Tibial artery (tissue), 4 donors: ENCODE data around the gene PLAU.

Experiments used
- DNase-seq, 2 donors: peaks; one replicate each; pipeline ENCODE4 v3.0.0-alpha.2; 2019
- H3K27ac ChIP-seq, 2 donors: fragments of 200-600 bp; sonication (generic) in 1 of 2; 1 replicate in 1 of 2; 2 replicates in 1 of 2; pipeline ENCODE4 v1.5.1; 2018 to 2019; ENCODE audit warnings: mild to moderate bottlenecking in 1 of 2
- H3K27me3 ChIP-seq, 2 donors: fragments of 200-600 bp; sonication (generic) in 1 of 2; one replicate each; pipeline versions ENCODE4 v1.5.1 to v1.6.0; 2016 to 2019
- H3K36me3 ChIP-seq, 3 donors: fragments of 200-600 bp; sonication (generic) in 2 of 3; one replicate each; pipeline ENCODE4 v1.5.1; 2016 to 2019; ENCODE audit warnings: mild to moderate bottlenecking in 2 of 3
- H3K4me1 ChIP-seq, 4 donors: fragments of 200-600 bp; sonication (generic) in 2 of 4; 1 replicate in 3 of 4; 2 replicates in 1 of 4; pipeline ENCODE4 v1.5.1; 2016 to 2019
- H3K4me3 ChIP-seq, 2 donors: fragments of 200-600 bp; sonication (generic) in 1 of 2; 1 replicate in 1 of 2; 2 replicates in 1 of 2; pipeline ENCODE4 v1.5.1; 2018 to 2019; ENCODE audit warnings: mild to moderate bottlenecking in 2 of 2
- H3K9me3 ChIP-seq, 3 donors: fragments of 200-600 bp; sonication (generic) in 1 of 3; one replicate each; pipeline ENCODE4 v1.5.1; 2016 to 2019
- intact Hi-C: fragments of 100-400 bp; cut with DNase I; formaldehyde crosslinking; loops from one replicate; pipeline ENCODE4 v1.15.0; 2023; ENCODE audit warnings: low total_unique reads
- TF ChIP-seq, protein P1 (sequence below), 2 experiments: fragments of 200-600 bp in 1 of 2; fragments of 450-650 bp in 1 of 2; IDR thresholded peaks; one replicate each; pipeline ENCODE4 v1.5.1; 2017 to 2019; ENCODE audit warnings: antibody characterized with exemption in 2 of 2, mild to moderate bottlenecking in 1 of 2, moderate library complexity in 1 of 2

Gene PLAU

GRCh38 chr10:73910764-73911552 lies at the start of gene PLAU:
PLAU (plus strand) TSS chr10:73911132; CDS start chr10:73911556, 424 bp downstream.
- peak; percentile 58 to 75 for DNase-seq
- Histone ChIP-seq H3K9me3 (no peaks in the 10 kb centered on the region), H3K4me1 (peaks cover 0 to 79% (median 55%) of the 10 kb centered on the region in 4 donors), H3K4me3 (peak within 1 kb of the TSS; percentile 73 to 77), H3K27ac (peak within 1 kb of the TSS; percentile 72 to 81), H3K27me3 (no peaks in the 10 kb centered on the region), H3K36me3 (peaks cover 0 to 4% (median 0%) of the 10 kb centered on the region in 3 donors)
- intact Hi-C loops: no loop called here
- TF ChIP-seq, protein P1, sequence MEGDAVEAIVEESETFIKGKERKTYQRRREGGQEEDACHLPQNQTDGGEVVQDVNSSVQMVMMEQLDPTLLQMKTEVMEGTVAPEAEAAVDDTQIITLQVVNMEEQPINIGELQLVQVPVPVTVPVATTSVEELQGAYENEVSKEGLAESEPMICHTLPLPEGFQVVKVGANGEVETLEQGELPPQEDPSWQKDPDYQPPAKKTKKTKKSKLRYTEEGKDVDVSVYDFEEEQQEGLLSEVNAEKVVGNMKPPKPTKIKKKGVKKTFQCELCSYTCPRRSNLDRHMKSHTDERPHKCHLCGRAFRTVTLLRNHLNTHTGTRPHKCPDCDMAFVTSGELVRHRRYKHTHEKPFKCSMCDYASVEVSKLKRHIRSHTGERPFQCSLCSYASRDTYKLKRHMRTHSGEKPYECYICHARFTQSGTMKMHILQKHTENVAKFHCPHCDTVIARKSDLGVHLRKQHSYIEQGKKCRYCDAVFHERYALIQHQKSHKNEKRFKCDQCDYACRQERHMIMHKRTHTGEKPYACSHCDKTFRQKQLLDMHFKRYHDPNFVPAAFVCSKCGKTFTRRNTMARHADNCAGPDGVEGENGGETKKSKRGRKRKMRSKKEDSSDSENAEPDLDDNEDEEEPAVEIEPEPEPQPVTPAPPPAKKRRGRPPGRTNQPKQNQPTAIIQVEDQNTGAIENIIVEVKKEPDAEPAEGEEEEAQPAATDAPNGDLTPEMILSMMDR (IDR thresholded peaks at IDR 0.05): no peak

DNA sequence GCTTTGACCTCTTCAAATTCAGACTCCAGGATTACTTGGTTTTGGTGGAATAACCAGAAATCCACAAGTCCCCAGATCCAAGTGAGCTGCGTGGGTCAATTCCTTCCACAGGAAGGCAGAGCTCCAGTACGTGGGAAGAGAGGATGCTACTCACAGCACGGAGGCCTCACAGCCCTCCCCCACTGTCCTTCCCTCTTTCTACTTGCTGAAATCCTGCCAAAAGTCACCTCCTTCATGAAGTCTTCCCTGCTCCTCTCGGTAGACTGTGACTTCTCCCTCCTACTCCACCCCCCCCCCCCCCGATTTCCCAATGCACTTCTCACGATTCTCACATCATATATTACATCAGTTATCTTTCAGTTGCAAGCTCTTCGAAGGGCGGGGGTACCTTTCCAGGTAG lies 48.9 kb upstream of the PLAU start:
- Histone ChIP-seq H3K27me3 (no peaks in the 10 kb centered on the region), H3K36me3 (peaks cover 5 to 51% (median 33%) of the 10 kb centered on the region in 3 donors), H3K4me3 (no peak overlapping the region), H3K9me3 (no peaks in the 10 kb centered on the region), H3K27ac (peak overlapping the region; percentile 86 to 88), H3K4me1 (peaks cover 6 to 100% (median 96%) of the 10 kb centered on the region in 4 donors)
- TF ChIP-seq, protein P1 (IDR thresholded peaks at IDR 0.05): peak in 1 of 2 experiments; percentile 22
- intact Hi-C loops: no loop called here
- no peak for DNase-seq

DNA sequence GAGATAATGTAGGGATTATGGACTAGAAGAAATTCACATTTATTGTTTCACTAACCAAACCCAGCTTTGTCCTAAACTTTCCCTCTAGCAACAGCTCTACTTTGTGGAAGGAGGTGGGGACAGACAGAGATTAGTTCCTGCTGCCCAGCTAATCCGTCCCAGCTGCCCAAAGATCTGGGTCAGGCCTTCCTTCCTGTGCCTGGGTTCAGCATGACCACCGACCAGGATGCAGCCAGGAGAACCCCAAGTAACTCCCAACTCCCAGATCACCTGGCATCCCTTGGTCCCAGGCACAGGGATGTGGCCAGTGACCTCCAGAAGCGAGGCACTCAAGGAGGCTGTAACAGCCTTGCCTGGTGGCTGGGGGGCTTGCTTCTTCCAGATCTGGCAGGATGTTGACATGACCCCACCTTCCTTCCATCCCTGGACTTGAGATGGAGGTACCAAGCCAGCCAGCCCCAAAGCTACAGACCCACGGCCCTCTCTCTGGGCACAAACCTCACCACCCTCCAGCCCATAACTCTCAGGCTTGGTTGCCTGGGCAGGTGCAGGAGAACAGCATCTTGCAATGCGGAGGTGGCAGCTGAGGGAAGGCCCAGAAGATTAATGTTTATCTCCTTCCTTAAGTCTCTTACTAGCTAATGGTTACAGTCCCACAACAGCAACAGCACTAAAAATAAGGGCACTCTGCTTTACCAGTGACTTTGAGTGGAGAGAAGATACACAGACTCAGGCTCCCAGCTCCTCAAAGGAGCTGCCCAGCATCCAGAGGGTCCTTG lies 47.7 kb upstream of the PLAU start:
- TF ChIP-seq, protein P1 (IDR thresholded peaks at IDR 0.05): no peak
- H3K27me3 ChIP-seq: no peaks in the 10 kb centered on the region
- intact Hi-C loops: no loop called here
- H3K36me3 ChIP-seq: peaks cover 5 to 50% (median 33%) of the 10 kb centered on the region in 3 donors
- H3K4me3 ChIP-seq: no peak overlapping the region
- no peaks in the 10 kb centered on the region for H3K9me3 ChIP-seq
- peak overlapping the region; percentile 86 to 88 for H3K27ac ChIP-seq
- peaks cover 6 to 100% (median 96%) of the 10 kb centered on the region in 4 donors for H3K4me1 ChIP-seq
- no peak for DNase-seq

DNA sequence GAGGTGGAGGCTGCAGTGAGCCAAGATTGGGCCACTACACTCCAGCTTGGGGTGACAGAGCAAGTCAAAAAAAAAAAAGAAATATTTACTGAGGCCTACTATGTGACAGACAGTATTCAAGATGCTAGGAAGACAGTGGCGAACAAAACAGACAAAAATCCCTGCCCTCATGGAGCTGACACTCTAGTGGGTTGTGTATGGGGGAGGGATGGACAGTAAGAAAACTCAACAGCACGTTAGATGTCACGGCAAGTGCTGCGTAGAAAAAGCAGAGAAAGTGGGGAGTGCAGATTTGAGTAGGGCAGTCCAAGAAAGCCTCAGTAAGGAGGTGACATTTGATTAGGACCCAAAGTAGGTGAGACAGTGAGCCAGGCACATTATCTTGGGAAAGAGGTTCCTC lies 46.7 kb upstream of the PLAU start:
- H3K9me3 ChIP-seq: no peaks in the 10 kb centered on the region
- TF ChIP-seq, protein P1 (IDR thresholded peaks at IDR 0.05): no peak
- H3K4me1 ChIP-seq: peaks cover 0 to 100% (median 96%) of the 10 kb centered on the region in 4 donors
- no peaks in the 10 kb centered on the region for H3K27me3 ChIP-seq
- H3K4me3 ChIP-seq: no peak overlapping the region
- peaks cover 5 to 56% (median 33%) of the 10 kb centered on the region in 3 donors for H3K36me3 ChIP-seq
- peak overlapping the region; percentile 86 to 88 for H3K27ac ChIP-seq
- intact Hi-C loops: no loop called here
- DNase-seq: no peak

GRCh38 chr10:73865107-73865458 lies 45.8 kb upstream of the PLAU start:
- H3K27me3 ChIP-seq: no peaks in the 10 kb centered on the region
- no peak for DNase-seq
- no peaks in the 10 kb centered on the region for H3K9me3 ChIP-seq
- peaks cover 0 to 100% (median 97%) of the 10 kb centered on the region in 4 donors for H3K4me1 ChIP-seq
- TF ChIP-seq, protein P1 (IDR thresholded peaks at IDR 0.05): no peak
- H3K4me3 ChIP-seq: no peak overlapping the region
- H3K36me3 ChIP-seq: peaks cover 10 to 57% (median 29%) of the 10 kb centered on the region in 3 donors
- intact Hi-C loops: no loop called here
- peak overlapping the region; percentile 86 to 88 for H3K27ac ChIP-seq
